Nephron (organoid): Measurements from ENCODE around the gene SDHC.

Source experiments
- H3K27ac Mint-ChIP-seq, 3 experiments: 2 replicates each; pipeline ENCODE4 v1.8.0; 2020; ENCODE audit warnings: mixed read lengths in 3 of 3, mild to moderate bottlenecking in 2 of 3, moderate library complexity in 1 of 3
- H3K27me3 Mint-ChIP-seq: 2 replicates; pipeline ENCODE4 v1.8.0; 2021; ENCODE audit warnings: low read depth, mild to moderate bottlenecking, moderate library complexity, mixed read lengths
- H3K36me3 Mint-ChIP-seq: 2 replicates; pipeline ENCODE4 v1.8.0; 2020; ENCODE audit warnings: low read depth, mixed read lengths
- H3K4me1 Mint-ChIP-seq: 2 replicates; pipeline ENCODE4 v1.8.0; 2020; ENCODE audit warnings: mixed read lengths
- H3K4me3 Mint-ChIP-seq, 3 experiments: 2 replicates each; pipeline ENCODE4 v1.8.0; 2020; ENCODE audit warnings: mild to moderate bottlenecking in 3 of 3, mixed read lengths in 3 of 3, moderate library complexity in 2 of 3
- H3K9me3 Mint-ChIP-seq: 2 replicates; pipeline ENCODE4 v1.8.0; 2020; ENCODE audit warnings: mixed read lengths
- CTCF ChIP-seq, 3 experiments: fragments of 200-600 bp; sonication (generic); IDR thresholded peaks; one replicate each; pipeline ENCODE4 v1.5.0; 2021; ENCODE audit warnings: antibody characterized with exemption in 3 of 3; ENCODE audit not compliant: unreplicated experiment in 3 of 3

Gene SDHC

GRCh38 chr1:161335796-161336195 lies 21.6 kb downstream of the SDHC start:
- no peaks in the 10 kb centered on the region for H3K9me3 Mint-ChIP-seq
- H3K4me1 Mint-ChIP-seq = no peaks in the 10 kb centered on the region
- no peak overlapping the region for H3K4me3 Mint-ChIP-seq
- H3K36me3 Mint-ChIP-seq = peaks cover 74% of the 10 kb centered on the region
- H3K27me3 Mint-ChIP-seq = no peaks in the 10 kb centered on the region
- TF ChIP-seq CTCF (IDR thresholded peaks at IDR 0.05; ENCODE audit: unreplicated experiment in 3 of 3) = no peak
- no peak overlapping the region for H3K27ac Mint-ChIP-seq

- TF ChIP-seq CTCF (IDR thresholded peaks at IDR 0.05; ENCODE audit: unreplicated experiment in 3 of 3) = no peak
- Mint-ChIP-seq H3K4me1 (no peaks in the 10 kb centered on the region), H3K36me3 (peaks cover 58% of the 10 kb centered on the region), H3K4me3 (no peak overlapping the region), H3K9me3 (no peaks in the 10 kb centered on the region), H3K27me3 (no peaks in the 10 kb centered on the region), H3K27ac (no peak overlapping the region)
Observed at GRCh38 chr1:161342177-161342576, 28.0 kb downstream of the SDHC start.

GRCh38 chr1:161342821-161343220 lies 28.6 kb downstream of the SDHC start:
- Mint-ChIP-seq H3K27me3 (no peaks in the 10 kb centered on the region), H3K27ac (no peak overlapping the region), H3K36me3 (peaks cover 55% of the 10 kb centered on the region), H3K4me1 (no peaks in the 10 kb centered on the region), H3K9me3 (no peaks in the 10 kb centered on the region), H3K4me3 (no peak overlapping the region)
- no peak for TF ChIP-seq CTCF (IDR thresholded peaks at IDR 0.05; ENCODE audit: unreplicated experiment in 3 of 3)

GRCh38 chr1:161350671-161351070 lies 36.5 kb downstream of the SDHC start:
- no peak overlapping the region for H3K4me3 Mint-ChIP-seq
- peaks cover 21% of the 10 kb centered on the region for H3K36me3 Mint-ChIP-seq
- no peak for TF ChIP-seq CTCF (IDR thresholded peaks at IDR 0.05; ENCODE audit: unreplicated experiment in 3 of 3)
- H3K9me3 Mint-ChIP-seq = no peaks in the 10 kb centered on the region
- no peaks in the 10 kb centered on the region for H3K4me1 Mint-ChIP-seq
- no peaks in the 10 kb centered on the region for H3K27me3 Mint-ChIP-seq
- no peak overlapping the region for H3K27ac Mint-ChIP-seq

GRCh38 chr1:161351482-161351881 lies 37.3 kb downstream of the SDHC start:
- Mint-ChIP-seq H3K9me3 (no peaks in the 10 kb centered on the region), H3K36me3 (peaks cover 25% of the 10 kb centered on the region), H3K4me3 (no peak overlapping the region), H3K27ac (no peak overlapping the region), H3K27me3 (no peaks in the 10 kb centered on the region), H3K4me1 (no peaks in the 10 kb centered on the region)
- no peak for TF ChIP-seq CTCF (IDR thresholded peaks at IDR 0.05; ENCODE audit: unreplicated experiment in 3 of 3)

- no peak for TF ChIP-seq CTCF (IDR thresholded peaks at IDR 0.05; ENCODE audit: unreplicated experiment in 3 of 3)
- Mint-ChIP-seq H3K4me3 (no peak overlapping the region), H3K27me3 (no peaks in the 10 kb centered on the region)
Observed at GRCh38 chr1:161357073-161357472, 42.9 kb downstream of the SDHC start.

More at GRCh38 chr1:161357073-161357472, 42.9 kb downstream of the SDHC start:
- Mint-ChIP-seq H3K27ac (no peak overlapping the region), H3K4me1 (peaks cover 8% of the 10 kb centered on the region), H3K36me3 (peaks cover 33% of the 10 kb centered on the region), H3K9me3 (no peaks in the 10 kb centered on the region)
